ENCODE measurements around the gene LASP1NB.
"Not testable (repeated sequence)": the region's sequence is repeated elsewhere in the genome, so short reads cannot be mapped to it uniquely, and the experiment has no call there.

LASP1NB gene

DNA sequence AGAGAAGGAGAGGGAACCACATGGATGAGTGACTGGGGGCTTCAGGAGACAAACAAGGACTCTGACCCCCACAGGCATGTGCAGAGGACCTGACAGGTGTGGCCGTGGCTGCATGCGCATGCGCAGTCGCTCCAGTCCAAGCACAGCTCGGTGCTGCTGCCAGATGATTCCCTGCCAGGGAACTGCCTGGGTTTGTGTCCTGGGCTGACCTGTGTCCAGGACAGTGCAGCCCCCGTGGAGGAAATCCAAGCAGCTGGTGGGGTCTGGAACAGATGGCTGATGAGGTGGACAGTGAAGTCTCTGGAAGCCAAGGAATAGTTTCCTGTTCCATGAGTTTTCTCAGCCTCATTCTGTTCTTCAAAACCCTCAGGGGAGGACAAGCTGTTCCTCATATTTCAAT lies 28.2 kb upstream of the LASP1NB start:
- no peak for DNase-seq

DNA sequence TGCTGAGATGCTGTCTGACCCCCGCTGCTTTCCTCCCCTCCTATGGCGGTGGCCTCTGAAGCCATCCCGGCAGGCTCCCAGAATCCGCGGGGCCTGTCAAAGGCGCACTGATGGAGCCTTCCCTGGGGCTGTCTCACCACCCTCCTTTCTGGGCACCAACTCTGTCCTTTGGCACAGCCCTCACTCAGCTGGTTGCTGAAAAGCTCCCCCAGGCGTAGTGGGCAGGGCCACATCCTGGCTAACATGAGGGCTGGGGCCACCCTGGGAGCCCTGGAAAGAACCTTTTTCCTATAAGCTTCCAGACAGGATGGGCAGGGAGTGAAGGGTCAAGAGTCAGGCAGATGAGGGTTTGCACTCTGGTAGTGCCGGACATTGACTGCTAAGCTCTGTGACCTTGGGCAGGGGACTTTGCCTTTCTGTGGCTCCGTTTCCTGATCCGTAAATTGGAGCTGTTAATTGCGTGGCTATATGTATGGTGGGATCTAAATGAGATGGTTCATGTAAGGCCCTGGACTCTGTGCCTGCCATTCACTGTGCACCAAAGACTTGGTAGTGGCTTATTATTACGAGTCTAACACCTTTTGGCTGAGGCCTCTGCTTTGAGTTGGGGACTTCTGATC lies 27.6 kb upstream of the LASP1NB start:
- no peak for DNase-seq

DNA sequence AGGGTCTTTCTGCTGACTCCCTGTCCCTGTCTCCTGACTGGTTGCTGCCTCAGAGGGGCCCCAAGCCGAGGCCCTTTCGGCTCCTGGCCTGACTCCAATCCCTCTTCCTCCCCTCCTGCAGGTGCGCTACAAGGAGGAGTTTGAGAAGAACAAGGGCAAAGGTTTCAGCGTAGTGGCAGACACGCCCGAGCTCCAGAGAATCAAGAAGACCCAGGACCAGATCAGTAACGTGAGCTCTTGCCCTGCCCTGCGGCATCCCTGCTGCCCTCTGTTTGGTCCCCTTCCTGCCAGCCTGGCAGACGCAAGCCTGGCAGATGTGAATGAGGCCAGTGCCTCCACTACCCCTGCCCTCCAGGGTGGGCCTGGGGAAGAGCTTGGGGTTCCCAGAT lies 27.1 kb upstream of the LASP1NB start:
- peak in 1 of 2 donors; percentile 42 for DNase-seq

DNA sequence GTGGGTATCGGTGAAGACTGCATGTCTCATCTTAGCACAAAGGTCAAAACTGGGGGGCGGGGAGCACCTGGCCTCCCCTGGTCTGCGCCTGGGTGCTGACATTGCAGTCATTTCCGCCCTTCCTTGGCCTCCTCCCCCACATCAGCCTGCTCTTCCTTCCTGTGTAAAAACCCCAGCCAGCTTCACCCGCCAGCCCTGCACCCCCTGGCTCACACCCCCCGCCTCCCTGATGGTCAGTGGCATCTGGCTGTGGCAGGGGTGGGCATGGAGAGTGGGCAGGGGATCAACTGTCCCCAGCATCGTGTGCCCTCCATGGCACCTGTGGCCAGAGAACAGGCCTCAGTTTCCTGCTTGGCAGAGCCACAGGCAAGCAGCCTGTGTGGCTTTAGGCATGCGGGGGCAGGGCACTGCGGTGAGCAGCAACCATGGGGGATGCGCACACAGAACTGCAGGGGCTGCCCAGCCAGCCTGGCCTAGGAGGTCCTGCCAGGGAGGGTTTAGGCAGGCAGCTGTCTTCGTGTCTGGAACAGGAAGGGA lies 26.5 kb upstream of the LASP1NB start:
- peak; percentile 78 to 84 for DNase-seq

DNA sequence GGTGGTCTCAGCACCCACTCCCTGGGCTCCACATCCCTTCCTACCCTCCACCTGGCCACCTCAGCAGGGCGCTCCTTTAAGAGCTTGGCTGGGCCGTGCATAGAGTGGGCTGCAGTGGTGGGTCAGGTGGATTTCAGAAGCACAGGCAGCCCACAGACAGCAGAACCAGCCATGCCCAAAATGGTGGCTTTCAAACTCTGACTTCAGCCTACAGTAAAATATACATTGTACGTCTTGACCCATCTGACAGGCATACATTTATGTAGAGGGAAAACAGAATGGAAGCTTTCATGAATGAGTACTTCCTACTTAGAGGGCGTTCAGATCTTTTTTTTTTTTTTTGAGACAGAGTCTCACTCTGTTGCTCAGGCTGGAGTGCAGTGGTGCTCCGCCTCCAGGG lies 26.0 kb upstream of the LASP1NB start:
- no peak for DNase-seq

DNA sequence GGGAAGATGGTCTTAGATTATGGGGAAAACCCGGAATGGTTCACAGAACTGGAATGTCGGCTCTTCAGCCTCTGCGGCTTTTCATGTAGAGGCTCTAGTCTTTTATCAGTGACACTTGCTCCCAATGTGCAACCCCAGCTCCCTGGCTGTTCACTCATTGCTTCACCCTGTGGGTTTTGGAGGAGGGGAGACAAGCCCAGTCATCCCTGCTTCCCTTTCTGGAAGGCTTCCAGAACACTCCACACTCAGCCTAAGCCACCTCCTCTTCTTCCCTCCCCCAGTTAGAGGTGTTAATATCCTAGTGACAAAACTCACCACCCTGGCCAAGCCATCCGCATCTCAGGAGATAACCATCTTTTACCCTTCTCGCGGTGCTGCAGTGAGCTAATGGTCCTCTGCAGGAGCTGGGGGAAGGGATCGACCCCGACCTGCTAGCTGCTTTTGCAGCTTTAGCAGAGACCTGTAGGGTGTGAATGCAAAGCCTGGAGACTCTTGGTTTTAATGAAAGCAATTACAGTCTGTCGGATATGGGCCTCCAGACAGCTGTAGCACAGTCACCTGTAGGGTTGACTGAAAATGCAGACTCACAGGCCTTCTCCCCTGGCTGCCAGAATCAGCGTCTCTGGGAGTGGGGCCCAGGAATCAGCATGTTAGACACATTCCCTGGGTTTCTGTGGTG lies 24.3 kb upstream of the LASP1NB start:
- DNase-seq = peak; percentile 41 to 65

DNA sequence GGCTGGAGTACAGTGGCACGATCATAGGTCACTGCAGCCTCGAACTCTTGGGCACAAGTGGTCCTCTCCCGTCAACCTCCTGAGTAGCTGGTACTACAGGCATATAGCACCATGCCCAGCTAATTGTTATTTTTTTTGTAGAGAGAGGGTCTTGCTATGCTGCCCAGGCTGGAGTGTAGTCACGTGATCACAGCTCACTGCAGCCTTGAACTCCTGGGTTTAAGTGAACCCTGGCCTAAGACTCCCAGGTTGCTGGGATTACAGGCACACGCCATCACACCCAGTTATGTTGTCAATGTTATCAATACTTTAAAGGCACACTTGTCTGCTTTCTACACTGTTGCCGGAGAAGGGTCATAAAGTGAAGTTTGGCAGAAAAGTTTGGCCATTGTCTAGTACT lies 22.0 kb upstream of the LASP1NB start:
- no peak for DNase-seq

DNA sequence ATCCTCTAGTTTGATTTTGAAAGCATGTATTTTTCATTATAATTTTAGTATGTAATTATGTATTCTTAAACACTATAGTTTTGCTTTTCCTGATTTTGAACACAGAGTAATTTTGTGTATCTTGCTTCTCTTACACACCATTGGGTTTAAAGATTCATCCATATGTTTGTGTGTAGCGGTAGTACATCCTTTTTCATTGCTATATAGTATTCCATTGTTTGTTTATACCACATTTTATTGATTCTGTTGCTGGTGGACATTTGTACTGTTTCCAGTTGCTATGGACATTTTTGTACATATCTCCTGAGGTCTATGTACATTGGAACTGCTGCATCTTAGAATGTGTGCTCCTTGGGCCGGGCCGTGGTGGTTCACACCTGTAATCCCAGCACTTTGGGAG lies 20.5 kb upstream of the LASP1NB start:
- no peak for DNase-seq

DNA sequence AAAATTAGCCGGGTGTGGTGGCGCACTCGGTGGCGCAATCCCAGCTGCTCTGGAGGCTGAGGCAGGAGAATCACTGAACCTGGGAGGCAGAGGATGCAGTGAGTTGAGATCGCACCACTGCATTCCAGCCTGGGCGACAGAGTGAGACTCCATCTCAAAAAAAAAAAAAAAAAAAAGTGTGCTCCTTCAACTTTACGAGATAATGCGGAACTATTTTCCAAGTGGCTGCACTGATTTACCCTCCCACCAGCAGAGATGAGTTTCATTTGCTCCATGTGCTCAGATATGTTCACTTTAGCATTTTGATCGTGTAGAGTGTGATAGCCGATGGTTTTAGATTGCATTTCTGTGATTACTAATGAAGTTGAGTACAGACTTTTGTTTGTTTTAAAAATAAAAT lies 20.0 kb upstream of the LASP1NB start:
- DNase-seq = no peak

DNA sequence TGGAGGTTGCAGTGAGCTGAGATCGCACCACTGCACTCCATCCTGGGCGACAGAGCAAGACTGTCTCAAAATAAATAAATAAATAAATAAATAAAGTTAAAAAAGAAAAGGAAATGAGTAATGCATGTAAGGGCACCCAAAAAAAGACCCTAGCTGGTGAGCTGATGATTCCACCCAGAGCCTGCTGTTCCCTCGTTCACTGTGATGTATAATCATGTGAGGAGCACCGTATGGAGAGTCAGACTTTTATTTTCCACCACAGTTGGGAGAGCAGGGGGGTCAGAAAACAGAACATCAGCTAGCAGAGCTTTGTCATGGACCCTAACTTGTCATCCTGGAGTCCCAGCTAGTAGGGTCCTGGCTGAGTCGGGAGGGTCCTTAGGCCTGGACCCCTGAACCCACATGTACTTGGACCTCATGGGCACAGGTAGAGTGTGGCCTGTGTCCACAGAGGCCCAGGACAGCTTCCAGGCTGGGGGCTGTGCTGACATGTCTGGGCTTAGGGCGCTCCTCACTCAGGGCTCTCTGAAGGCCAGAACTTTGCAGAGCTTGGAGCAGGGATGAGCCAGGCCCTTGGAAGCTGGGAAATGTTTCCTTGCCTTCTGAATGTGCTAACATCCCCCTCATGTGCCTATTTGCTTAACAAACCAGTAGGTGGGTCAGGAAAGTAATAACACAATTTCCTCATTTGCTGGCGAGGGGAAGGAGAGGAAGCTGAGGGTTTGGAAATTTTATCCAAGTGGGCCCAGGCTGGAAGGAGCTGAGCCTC lies 18.8 kb upstream of the LASP1NB start:
- no peak for DNase-seq

DNA sequence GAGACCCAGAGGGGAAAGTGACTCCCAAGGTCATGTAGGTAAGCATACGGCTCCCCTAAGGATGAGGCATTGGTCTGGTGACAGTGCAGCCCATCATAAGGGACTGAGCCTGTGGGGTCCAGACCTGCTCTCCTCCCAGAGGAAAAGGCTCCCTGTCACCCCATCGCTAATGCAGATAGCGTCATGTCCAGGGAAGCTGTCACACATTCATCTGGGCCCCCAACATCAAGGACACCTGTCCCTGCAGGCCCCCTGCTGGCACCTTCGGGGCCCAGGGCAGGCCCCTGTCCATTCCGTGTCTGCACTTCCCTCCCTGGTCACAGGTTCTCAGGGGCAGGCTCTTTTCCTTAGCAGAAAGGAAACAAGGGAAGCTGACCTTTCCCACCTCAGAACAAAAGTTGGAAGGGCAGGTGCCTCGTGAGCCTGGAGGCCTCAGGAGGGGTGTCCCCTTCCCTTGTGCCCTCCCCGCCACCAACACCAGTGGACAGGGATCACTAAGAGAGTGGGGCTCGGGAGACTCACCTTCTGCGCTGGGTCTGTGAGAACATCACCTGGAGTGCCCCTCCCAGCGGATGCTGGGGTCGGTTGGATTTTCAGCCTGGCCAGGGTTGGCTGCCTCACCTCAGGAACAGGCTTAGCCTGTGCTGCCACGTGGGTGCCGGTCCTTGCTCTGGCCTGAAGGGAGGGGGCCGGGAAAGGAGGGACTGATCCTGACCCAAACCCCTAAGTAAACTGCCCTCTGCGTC lies 17.3 kb upstream of the LASP1NB start:
- no peak for DNase-seq

DNA sequence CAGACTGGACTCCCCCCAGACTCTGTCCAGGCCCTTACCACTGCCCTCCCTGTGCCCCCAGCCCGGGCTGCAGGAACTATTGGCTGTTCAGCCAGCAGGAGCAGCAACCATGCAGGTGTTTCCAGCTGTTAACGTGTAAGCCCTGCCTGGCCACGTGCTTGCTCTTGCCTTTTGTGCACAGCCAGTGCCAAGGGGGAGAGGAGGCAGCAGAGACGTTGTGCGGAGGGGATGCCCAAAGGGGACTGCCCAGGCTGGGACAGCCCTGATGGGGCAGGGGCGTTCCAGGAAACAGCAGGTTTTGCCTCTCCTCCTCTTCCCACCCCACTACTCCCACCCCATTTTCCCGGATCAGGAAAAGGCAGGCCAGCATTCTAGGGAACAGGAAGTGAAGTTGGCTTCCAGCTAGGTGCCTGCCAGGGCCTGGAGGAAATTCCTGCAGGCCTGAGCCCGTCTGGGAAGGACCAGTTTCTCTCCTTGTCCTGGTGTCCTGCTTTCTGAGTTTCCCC lies 16.7 kb upstream of the LASP1NB start:
- DNase-seq = no peak

DNA sequence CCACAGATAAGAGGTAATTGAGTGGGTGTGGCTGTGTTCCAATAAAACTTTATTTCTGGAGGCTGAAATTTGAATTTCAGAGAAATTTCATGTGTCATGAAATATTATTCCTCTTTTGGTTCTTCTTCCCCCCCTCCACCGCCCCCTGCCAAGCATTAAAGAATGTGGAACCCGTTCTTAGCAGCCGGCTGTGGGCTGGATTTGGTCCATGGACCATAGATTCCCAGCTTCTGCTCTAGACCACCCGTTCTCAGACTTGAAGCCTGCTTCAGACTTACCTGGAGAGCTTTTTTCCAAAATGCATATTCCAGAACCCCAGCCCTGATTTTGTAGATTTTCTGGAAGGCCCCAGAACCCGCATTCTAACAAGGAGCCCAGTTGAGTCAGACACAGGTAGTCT lies 15.1 kb upstream of the LASP1NB start:
- DNase-seq = no peak

DNA sequence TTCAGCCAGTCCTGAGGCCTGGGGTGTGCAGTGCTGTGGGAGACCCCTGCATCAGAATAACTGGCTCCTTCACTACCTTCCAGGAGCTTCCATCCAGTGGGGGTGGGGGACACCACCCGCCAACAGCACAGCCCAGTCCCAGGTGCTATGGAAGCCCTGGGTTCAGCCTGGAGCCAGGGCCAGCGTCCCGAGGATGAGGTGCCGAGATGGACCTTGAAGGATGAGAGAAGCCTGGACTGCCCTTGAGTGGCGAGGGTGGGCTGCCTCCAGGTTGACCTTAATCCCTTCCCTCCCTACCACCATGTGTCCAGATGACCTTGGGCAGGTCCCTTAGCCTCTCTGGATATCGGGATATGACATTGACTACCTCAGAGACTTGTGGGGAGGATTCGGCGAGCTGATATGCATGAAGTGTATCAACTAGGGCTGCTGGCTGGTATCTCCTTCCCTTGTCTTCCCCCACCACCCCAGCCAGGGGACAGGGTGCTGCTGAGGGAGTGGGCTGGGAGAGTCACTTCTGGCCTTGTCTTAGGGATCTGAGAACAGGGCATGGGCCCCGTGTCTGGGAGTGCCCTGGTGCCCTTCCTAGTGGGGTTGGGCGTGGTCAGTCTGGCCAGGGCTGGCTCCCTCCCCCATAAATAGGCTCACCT lies 14.2 kb upstream of the LASP1NB start:
- no peak for DNase-seq

DNA sequence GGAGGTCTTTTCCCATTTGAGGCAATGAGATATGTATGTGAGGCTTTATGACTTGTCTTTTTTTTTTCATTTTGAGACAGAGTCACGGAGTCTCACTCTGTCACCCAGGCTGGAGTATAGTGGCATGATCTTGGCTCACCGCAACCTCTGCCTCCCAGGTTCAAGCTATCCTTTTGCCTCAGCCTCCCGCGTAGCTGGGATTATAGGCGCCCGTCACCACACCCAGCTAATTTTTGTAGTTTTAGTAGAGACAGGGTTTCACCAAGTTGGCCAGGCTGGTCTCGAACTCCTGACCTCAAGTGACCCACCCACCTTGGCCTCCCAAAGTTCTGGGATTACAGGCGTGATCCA lies 13.7 kb upstream of the LASP1NB start:
- not testable (repeated sequence) for DNase-seq

DNA sequence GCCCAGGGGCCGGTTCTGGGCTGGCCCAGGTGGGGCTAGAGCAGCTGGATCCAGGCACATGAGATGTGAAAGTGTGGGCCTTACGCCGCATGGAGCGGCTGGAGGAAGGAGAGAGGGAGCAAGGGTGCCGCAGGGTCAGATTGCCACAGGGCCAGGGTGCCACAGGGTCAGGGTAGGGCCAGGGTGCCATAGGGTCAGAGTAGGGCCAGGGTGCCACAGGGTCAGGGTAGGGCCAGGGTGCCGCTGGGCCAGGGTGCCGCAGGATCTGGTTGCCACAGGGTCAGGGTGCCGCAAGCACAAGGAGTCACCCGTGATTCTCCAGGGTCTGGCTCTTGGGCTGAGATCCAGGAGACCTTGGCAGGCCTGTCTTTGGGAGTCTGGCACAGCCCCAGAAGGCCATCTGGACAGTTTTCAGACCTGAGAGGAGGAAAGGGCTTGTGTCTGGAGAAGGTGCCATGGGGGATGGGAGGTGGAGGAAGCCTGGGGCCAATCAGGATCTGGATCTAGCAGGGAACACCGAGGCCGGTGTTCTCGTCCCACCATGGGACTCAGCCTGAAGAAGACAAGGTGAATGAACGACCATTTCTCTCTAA lies 13.1 kb upstream of the LASP1NB start:
- no peak for DNase-seq

DNA sequence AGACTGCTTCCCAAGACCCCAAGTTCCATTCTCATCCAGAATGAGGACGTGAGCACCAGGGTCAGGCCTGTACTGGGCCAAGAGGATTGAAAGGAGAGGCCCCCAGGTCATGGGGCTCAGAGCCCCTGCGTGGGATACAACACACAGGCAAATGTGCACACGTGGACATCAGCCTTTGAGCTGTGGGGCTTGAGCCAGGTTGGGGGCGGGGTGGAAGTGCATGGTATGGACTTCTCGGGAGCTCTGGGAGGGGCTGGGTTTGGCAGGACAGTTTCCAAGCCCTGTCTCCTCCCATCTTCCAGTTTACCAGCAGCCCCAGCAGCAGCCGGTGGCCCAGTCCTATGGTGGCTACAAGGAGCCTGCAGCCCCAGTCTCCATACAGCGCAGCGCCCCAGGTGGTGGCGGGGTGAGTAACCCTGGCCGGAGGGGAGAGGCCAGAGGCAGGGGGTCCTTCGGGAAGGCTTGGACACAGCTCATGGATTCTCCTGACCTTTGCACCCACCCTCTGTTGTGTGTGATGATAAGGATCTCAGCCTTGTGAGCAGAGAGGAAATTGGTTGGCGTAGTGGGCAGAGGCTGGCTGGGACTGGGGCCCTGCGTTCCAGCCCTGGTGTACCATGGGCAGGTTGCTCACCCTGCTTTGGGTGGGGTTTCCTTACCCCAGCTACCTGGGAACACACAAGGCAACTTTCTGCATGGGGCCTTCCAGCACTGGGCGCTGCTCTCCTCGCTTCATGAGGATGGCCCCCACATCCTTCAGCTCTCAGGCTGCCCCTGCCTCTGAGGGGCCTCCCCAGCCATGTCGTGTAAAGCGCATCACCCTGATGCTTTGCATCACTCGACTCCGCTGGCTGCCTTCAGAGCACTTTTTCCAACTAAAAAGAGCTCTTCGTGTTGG lies 10.4 kb upstream of the LASP1NB start:
- DNase-seq = no peak

DNA sequence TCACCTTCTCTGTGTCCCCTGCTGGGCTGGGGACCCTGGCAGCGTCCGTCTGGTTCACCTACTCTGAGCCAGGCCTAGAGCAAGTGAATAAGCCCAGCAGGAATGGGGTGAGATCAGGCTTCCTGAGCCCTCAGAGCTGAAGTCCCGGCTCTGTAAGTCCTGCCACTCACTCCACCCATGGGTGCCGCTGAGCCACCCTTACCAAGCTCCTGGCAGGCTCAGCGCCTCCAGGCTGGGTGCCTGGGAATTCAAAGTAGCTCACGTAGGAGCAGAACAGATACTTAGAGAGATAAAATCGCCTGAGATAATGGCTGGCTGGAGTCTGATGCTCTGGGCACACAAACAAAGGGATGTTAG lies 9.8 kb upstream of the LASP1NB start:
- DNase-seq = no peak

DNA sequence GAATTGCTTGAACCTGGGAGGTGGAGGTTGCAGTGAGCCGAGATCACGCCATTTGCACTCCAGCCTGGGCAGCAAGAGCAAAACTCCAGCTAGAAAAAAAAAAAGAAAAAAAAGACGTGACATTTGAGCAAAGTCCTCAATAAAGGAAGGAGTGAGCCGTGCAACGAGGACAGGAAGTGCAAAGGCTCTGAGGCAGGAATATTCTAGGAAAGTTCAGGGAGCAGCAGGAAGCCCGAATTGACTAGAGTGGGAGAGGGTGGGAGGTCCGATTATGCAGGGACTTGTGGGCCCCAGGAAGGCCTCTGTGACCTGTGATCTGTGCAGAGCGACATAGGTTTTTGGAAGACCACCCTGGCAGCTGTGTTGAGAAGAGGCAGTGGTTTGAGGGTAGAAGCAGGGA lies 8.6 kb upstream of the LASP1NB start:
- DNase-seq = no peak

DNA sequence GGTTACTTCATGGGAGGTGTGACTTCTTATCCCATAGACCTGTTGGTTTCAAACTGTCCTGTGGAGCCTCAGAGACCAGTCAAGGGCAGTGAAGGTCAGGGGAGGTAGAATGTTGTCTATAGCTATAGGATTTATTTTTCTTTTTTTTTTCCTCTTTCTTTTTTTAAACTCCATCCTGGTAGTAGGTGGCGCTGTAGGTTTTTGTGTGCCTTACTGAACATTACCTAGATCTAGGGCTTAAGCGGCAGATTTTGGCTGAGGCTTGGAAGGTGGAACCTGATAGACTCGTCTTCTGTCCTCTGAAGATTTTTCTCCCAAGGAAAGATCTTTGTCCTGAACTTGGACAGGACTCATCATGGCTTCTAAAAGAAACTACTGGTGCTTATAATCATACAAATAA lies 8.2 kb upstream of the LASP1NB start:
- DNase-seq = no peak

All from CD4-positive, alpha-beta T cell treated with Interferon alpha-2 for 1 hour (primary cell).